ENCODE results near the gene HES1.

Gene HES1

GRCh38 chr3:194174406-194174805 lies 38.5 kb downstream of the HES1 start:
- no peak for DNase-seq

- DNase-seq, result no peak
These were observed 39.0 kb downstream of the HES1 start for GRCh38 chr3:194174980-194175379.

- DNase-seq, result no peak
These were observed 40.5 kb downstream of the HES1 start for GRCh38 chr3:194176274-194176991.

GRCh38 chr3:194177141-194177540 lies 41.2 kb downstream of the HES1 start:
- no peak for DNase-seq

- no peak for DNase-seq
These were observed 42.2 kb downstream of the HES1 start for GRCh38 chr3:194178128-194178527.

GRCh38 chr3:194178669-194179068 lies 42.7 kb downstream of the HES1 start:
- DNase-seq, result no peak

- DNase-seq, result no peak
These were observed 44.6 kb downstream of the HES1 start for GRCh38 chr3:194180570-194180969.

- DNase-seq, result no peak
These were observed 45.9 kb downstream of the HES1 start for GRCh38 chr3:194181612-194182529.

GRCh38 chr3:194183271-194183670 lies 47.3 kb downstream of the HES1 start:
- DNase-seq, result no peak

GRCh38 chr3:194184265-194184751 lies 48.4 kb downstream of the HES1 start:
- no peak for DNase-seq

GRCh38 chr3:194184801-194185200 lies 48.9 kb downstream of the HES1 start:
- no peak for DNase-seq

GRCh38 chr3:194185221-194185620 lies 49.3 kb downstream of the HES1 start:
- no peak for DNase-seq

- DNase-seq, result no peak
These were observed 51.4 kb downstream of the HES1 start for GRCh38 chr3:194187233-194187944.
